Measurements from ENCODE around the gene MRO. TPM values are rescaled to one million over a fixed set of nuclear protein-coding genes. Genes with fewer than 3 reads are reported as not detected.
"Not testable (repeated sequence)": the region's sequence is repeated elsewhere in the genome, so short reads cannot be mapped to it uniquely, and the experiment has no call there.

MRO gene
- total RNA-seq, 1 donor from 2014 or later = 0.44 TPM

GRCh38 chr18:50790948-50791347 is 28.9 kb downstream of the MRO start:
- peaks cover 15% of the 10 kb centered on the region for H3K27me3 ChIP-seq (ENCODE audit: low read depth)
- H3K36me3 ChIP-seq = no peaks in the 10 kb centered on the region
- H3K9me3 ChIP-seq = no peaks in the 10 kb centered on the region
- intact Hi-C loops (cut with DNase I) = no loop called here
- no peak overlapping the region for H3K4me3 ChIP-seq
- DNase-seq = no peak
- no peaks in the 10 kb centered on the region for H3K4me1 ChIP-seq
- no peak for TF ChIP-seq CTCF (IDR thresholded peaks at IDR 0.05)
- ATAC-seq = no peak
- H3K27ac ChIP-seq = no peak overlapping the region

GRCh38 chr18:50790241-50790640 is 29.6 kb downstream of the MRO start:
- Histone ChIP-seq H3K27ac (no peak overlapping the region), H3K4me1 (no peaks in the 10 kb centered on the region), H3K4me3 (no peak overlapping the region), H3K9me3 (no peaks in the 10 kb centered on the region), H3K36me3 (no peaks in the 10 kb centered on the region), H3K27me3 (ENCODE audit: low read depth) (peaks cover 15% of the 10 kb centered on the region)
- ATAC-seq (no peak), DNase-seq (no peak)
- TF ChIP-seq CTCF (IDR thresholded peaks at IDR 0.05) = no peak
- intact Hi-C loops (cut with DNase I) = no loop called here

GRCh38 chr18:50788284-50788683 is 31.5 kb downstream of the MRO start:
- no peak overlapping the region for H3K4me3 ChIP-seq
- H3K36me3 ChIP-seq = no peaks in the 10 kb centered on the region
- intact Hi-C loops (cut with DNase I) = loop anchor here (10.0 kb wide), 1 partner anchor 283 kb away; no protein-coding TSS in a partner anchor
- H3K4me1 ChIP-seq = no peaks in the 10 kb centered on the region
- peaks cover 4% of the 10 kb centered on the region for H3K27me3 ChIP-seq (ENCODE audit: low read depth)
- no peak overlapping the region for H3K27ac ChIP-seq
- ATAC-seq (no peak), DNase-seq (no peak)
- H3K9me3 ChIP-seq = no peaks in the 10 kb centered on the region
- TF ChIP-seq CTCF (IDR thresholded peaks at IDR 0.05) = no peak

- Histone ChIP-seq H3K4me3 (no peak overlapping the region), H3K4me1 (no peaks in the 10 kb centered on the region), H3K9me3 (no peaks in the 10 kb centered on the region), H3K27me3 (ENCODE audit: low read depth) (no peaks in the 10 kb centered on the region), H3K27ac (no peak overlapping the region), H3K36me3 (no peaks in the 10 kb centered on the region)
- no peak for ATAC-seq
- intact Hi-C loops (cut with DNase I) = loop anchor here (10.0 kb wide), 1 partner anchor 282 kb away; no protein-coding TSS in a partner anchor
- DNase-seq = no peak
- TF ChIP-seq CTCF (IDR thresholded peaks at IDR 0.05) = no peak
These were observed 33.0 kb downstream of the MRO start for GRCh38 chr18:50786864-50787263.

- ATAC-seq (no peak), DNase-seq (no peak)
- no peaks in the 10 kb centered on the region for H3K36me3 ChIP-seq
- H3K9me3 ChIP-seq = no peaks in the 10 kb centered on the region
- H3K4me1 ChIP-seq = no peaks in the 10 kb centered on the region
- no peaks in the 10 kb centered on the region for H3K27me3 ChIP-seq (ENCODE audit: low read depth)
- intact Hi-C loops (cut with DNase I) = loop anchor here (10.0 kb wide), 1 partner anchor 279 kb away; no protein-coding TSS in a partner anchor
- TF ChIP-seq CTCF (IDR thresholded peaks at IDR 0.05) = no peak
- H3K4me3 ChIP-seq = no peak overlapping the region
- H3K27ac ChIP-seq = no peak overlapping the region
These were observed 36.3 kb downstream of the MRO start for GRCh38 chr18:50783553-50783952.

GRCh38 chr18:50779021-50779420 is 40.8 kb downstream of the MRO start:
- H3K27me3 ChIP-seq (ENCODE audit: low read depth); DNase-seq; H3K4me3 ChIP-seq; H3K36me3 ChIP-seq; H3K4me1 ChIP-seq; ATAC-seq; intact Hi-C loops (cut with DNase I); H3K27ac ChIP-seq; H3K9me3 ChIP-seq: not testable (repeated sequence)

Measured in lower lobe of right lung (tissue), 2 donors.